IMR-90 (cell line): ENCODE results near the gene FMN1. TPM values are rescaled to one million over a fixed set of nuclear protein-coding genes. Genes with fewer than 3 reads are reported as not detected.

Experiments used
- ATAC-seq: fragments of 200-7000 bp; cut with Tn5 transposase; 2 replicates; pipeline ENCODE4 v1.9.1; 2020; ENCODE audit warnings: low read depth, mild to moderate bottlenecking, moderate library complexity
- BruUV-seq: library from RNA; stranded (reverse); fragments of 400-500 nt; replicated peaks from 2 replicates; lab custom pipeline; 2021; lab: Mats Ljungman, UMichigan
- CTCF ChIA-PET: fragments of 300-600 bp; formaldehyde crosslinking; extraction: SDS; loops from one replicate; lab custom pipeline; 2021; ENCODE audit warnings: antibody characterized with exemption; lab: Yijun Ruan, JAX
- POLR2A ChIA-PET: fragments of 300-600 bp; sonication (Branson Sonifier 250); formaldehyde crosslinking; loops from one replicate; lab custom pipeline; 2022; ENCODE audit warnings: antibody characterized with exemption; ENCODE audit not compliant: unreplicated experiment; lab: Charles Lee
- DNase-seq: peaks from one replicate; pipeline ENCODE4 v3.0.0; 2013
- H2AFZ ChIP-seq: replicated peaks from 2 replicates; pipeline ENCODE3; 2013; ENCODE audit warnings: low read length, mild to moderate bottlenecking; ENCODE audit not compliant: poor library complexity
- H2AK5ac ChIP-seq: 2 replicates; pipeline ENCODE4 v1.6.1; 2013; ENCODE audit warnings: low read depth, low read length, inconsistent platforms
- H2AK9ac ChIP-seq: replicated peaks from 2 replicates; pipeline ENCODE3; 2013; ENCODE audit warnings: mild to moderate bottlenecking, low read depth, low read length, moderate library complexity; ENCODE audit not compliant: poor library complexity
- H2BK120ac ChIP-seq: 2 replicates; pipeline ENCODE4 v1.6.1; 2013; ENCODE audit warnings: low read depth, low read length, inconsistent platforms
- H2BK15ac ChIP-seq: 3 replicates; pipeline ENCODE4 v1.6.1; 2013; ENCODE audit warnings: low read depth, low read length, inconsistent platforms
- H2BK20ac ChIP-seq: 2 replicates; pipeline ENCODE4 v1.6.1; 2013; ENCODE audit warnings: low read depth, mild to moderate bottlenecking, inconsistent platforms, low read length, moderate library complexity
- H2BK5ac ChIP-seq: 2 replicates; pipeline ENCODE4 v1.6.1; 2013; ENCODE audit warnings: mild to moderate bottlenecking, low read depth, low read length, inconsistent platforms; ENCODE audit not compliant: poor library complexity, severe bottlenecking
- H3K14ac ChIP-seq: replicated peaks from 2 replicates; pipeline ENCODE4 v1.6.1; 2013; ENCODE audit warnings: low read depth, low read length, inconsistent platforms
- H3K18ac ChIP-seq: 2 replicates; pipeline ENCODE4 v1.6.1; 2013; ENCODE audit warnings: low read depth, low read length, control low read depth
- H3K23ac ChIP-seq: 2 replicates; pipeline ENCODE4 v1.6.1; 2013; ENCODE audit warnings: low read depth, low read length, inconsistent platforms
- H3K27ac ChIP-seq: 2 replicates; pipeline ENCODE4 v1.5.1; 2013; ENCODE audit warnings: mild to moderate bottlenecking, control low read depth, low read length; ENCODE audit not compliant: insufficient read depth
- H3K27me3 ChIP-seq: 2 replicates; pipeline ENCODE4 v1.6.1; 2013; ENCODE audit warnings: low read length; ENCODE audit not compliant: control insufficient read depth, insufficient read depth
- H3K36me3 ChIP-seq: 2 replicates; pipeline ENCODE4 v1.6.1; 2013; ENCODE audit warnings: low read length, mixed read lengths; ENCODE audit not compliant: control insufficient read depth, insufficient read depth
- H3K4ac ChIP-seq: 2 replicates; pipeline ENCODE4 v1.6.1; 2013; ENCODE audit warnings: low read depth, low read length, inconsistent platforms
- H3K4me1 ChIP-seq: 2 replicates; pipeline ENCODE4 v1.6.1; 2013; ENCODE audit warnings: low read length, mixed read lengths; ENCODE audit not compliant: control insufficient read depth, insufficient read depth
- H3K4me2 ChIP-seq: 2 replicates; pipeline ENCODE4 v1.6.1; 2013; ENCODE audit warnings: low read depth, mild to moderate bottlenecking, control low read depth, low read length, moderate library complexity
- H3K4me3 ChIP-seq: 2 replicates; pipeline ENCODE4 v1.5.1; 2013; ENCODE audit warnings: low read depth, mild to moderate bottlenecking, control low read depth, low read length, moderate library complexity; ENCODE audit not compliant: insufficient read depth
- H3K56ac ChIP-seq: 2 replicates; pipeline ENCODE4 v1.6.1; 2013; ENCODE audit warnings: low read length, inconsistent platforms; ENCODE audit not compliant: insufficient read depth; ENCODE audit errors: extremely low read depth
- H3K79me1 ChIP-seq, 2 experiments: 2 replicates each; pipeline ENCODE4 v1.6.1; 2013; ENCODE audit warnings: low read length in 2 of 2, inconsistent platforms in 1 of 2, low read depth in 1 of 2
- H3K9ac ChIP-seq: 2 replicates; pipeline ENCODE4 v1.6.1; 2013; ENCODE audit warnings: low read depth, low read length, control low read depth
- H3K9me1 ChIP-seq: 2 replicates; pipeline ENCODE4 v1.6.1; 2013; ENCODE audit warnings: low read length, inconsistent platforms; ENCODE audit not compliant: insufficient read depth
- H3K9me3 ChIP-seq: 2 replicates; pipeline ENCODE4 v1.6.1; 2013; ENCODE audit warnings: low read length; ENCODE audit not compliant: control insufficient read depth, insufficient read depth
- H4K20me1 ChIP-seq: 2 replicates; pipeline ENCODE4 v1.6.1; 2013; ENCODE audit warnings: low read length, inconsistent platforms; ENCODE audit not compliant: insufficient read depth
- H4K5ac ChIP-seq: 2 replicates; pipeline ENCODE4 v1.6.1; 2013; ENCODE audit warnings: mild to moderate bottlenecking, low read depth, low read length, control low read depth
- H4K8ac ChIP-seq, 2 experiments: 2 replicates each; pipeline ENCODE4 v1.6.1; 2013; ENCODE audit warnings: low read depth in 2 of 2, low read length in 2 of 2, control low read depth in 1 of 2, inconsistent platforms in 1 of 2
- H4K91ac ChIP-seq: 2 replicates; pipeline ENCODE4 v1.6.1; 2013; ENCODE audit warnings: low read depth, low read length, inconsistent platforms; ENCODE audit not compliant: insufficient read depth
- BHLHE40 ChIP-seq: fragments of 150-350 bp; IDR thresholded peaks from 2 replicates; pipeline ENCODE4 v1.6.1; 2016; ENCODE audit warnings: mild to moderate bottlenecking, low read depth, low read length
- CEBPB ChIP-seq: IDR thresholded peaks from 2 replicates; pipeline ENCODE4 v1.6.1; 2012; ENCODE audit warnings: low read depth, low read length, improper control_type of control experiment
- CHD1 ChIP-seq: IDR thresholded peaks from 2 replicates; pipeline ENCODE4 v1.6.1; 2012; ENCODE audit warnings: low read depth, low read length, improper control_type of control experiment
- ELK1 ChIP-seq: fragments of 150-350 bp; IDR thresholded peaks from 2 replicates; pipeline ENCODE4 v1.6.1; 2016; ENCODE audit warnings: low read depth, mild to moderate bottlenecking, low read length, moderate library complexity, borderline replicate concordance
- FOS ChIP-seq: fragments of 150-350 bp; IDR thresholded peaks from 2 replicates; pipeline ENCODE4 v1.6.1; 2016; ENCODE audit warnings: low read depth, low read length
- MAFK ChIP-seq: IDR thresholded peaks from 2 replicates; pipeline ENCODE4 v1.6.1; 2012; ENCODE audit warnings: low read depth, low read length, improper control_type of control experiment
- MAZ ChIP-seq: IDR thresholded peaks from 2 replicates; pipeline ENCODE4 v1.6.1; 2012; ENCODE audit warnings: low read depth, mild to moderate bottlenecking, low read length, improper control_type of control experiment, moderate library complexity, borderline replicate concordance
- MXI1 ChIP-seq: IDR thresholded peaks from 2 replicates; pipeline ENCODE4 v1.6.1; 2012; ENCODE audit warnings: low read depth, mild to moderate bottlenecking, low read length, moderate library complexity, borderline replicate concordance
- NFE2L2 ChIP-seq: fragments of 150-350 bp; IDR thresholded peaks from 2 replicates; pipeline ENCODE4 v1.6.1; 2016; ENCODE audit warnings: low read depth, mild to moderate bottlenecking, low read length
- POLR2A ChIP-seq: IDR thresholded peaks from 2 replicates; pipeline ENCODE4 v1.6.1; 2012; ENCODE audit warnings: mild to moderate bottlenecking, low read depth, low read length
- RAD21 ChIP-seq: IDR thresholded peaks from 2 replicates; pipeline ENCODE4 v1.6.1; 2012; ENCODE audit warnings: low read length, improper control_type of control experiment
- RCOR1 ChIP-seq: IDR thresholded peaks from 2 replicates; pipeline ENCODE4 v1.6.1; 2012; ENCODE audit warnings: mild to moderate bottlenecking, low read length, improper control_type of control experiment; ENCODE audit not compliant: insufficient replicate concordance
- RFX5 ChIP-seq: IDR thresholded peaks from 2 replicates; pipeline ENCODE4 v1.8.0; 2012; ENCODE audit warnings: low read depth, mild to moderate bottlenecking, low read length, moderate library complexity
- SMC3 ChIP-seq: fragments of 150-350 bp; IDR thresholded peaks from 2 replicates; pipeline ENCODE4 v1.6.1; 2016; ENCODE audit warnings: low read depth, mild to moderate bottlenecking, antibody characterized with exemption, low read length, moderate library complexity
- USF2 ChIP-seq: fragments of 150-350 bp; IDR thresholded peaks from 2 replicates; pipeline ENCODE4 v1.6.1; 2017; ENCODE audit warnings: mild to moderate bottlenecking, antibody characterized with exemption, low read length, low read depth
- WGBS, 2 experiments: methylation state at CpG; one replicate each; pipeline versions ENCODE4 v1.1.5 to v1.1.7; 2013; ENCODE audit warnings: missing lambda C conversion rate in 2 of 2; ENCODE audit not compliant: insufficient read length in 1 of 2; ENCODE audit errors: extremely low coverage in 2 of 2; 5-methylcytosine and 5-hydroxymethylcytosine counted together
- dilution Hi-C: fragments of 300-500 bp; cut with HindIII; formaldehyde crosslinking; loops from one replicate; pipeline ENCODE4 v1.14.3; 2018; ENCODE audit warnings: low sequenced_read_pairs; ENCODE audit not compliant: unreplicated experiment
- in situ Hi-C: fragments of 300-500 bp; cut with MboI; formaldehyde crosslinking; loops from 3 replicates; pipeline ENCODE4 v1.14.3; 2019; ENCODE audit warnings: low sequenced_read_pairs, inconsistent platforms, mixed read lengths
- intact Hi-C: fragments of 100-400 bp; cut with micrococcal nuclease; formaldehyde crosslinking; loops from 2 replicates; pipeline ENCODE4 v1.10.0; 2022
- polyA plus RNA-seq, 3 experiments: library from polyadenylated mRNA; depleted of rRNA; stranded (reverse); fragments of >200 nt; gene quantifications; 2 replicates each; pipeline ENCODE4 v1.2.3, GENCODE V29; 2012; ENCODE audit warnings: low replicate concordance in 1 of 3
- total RNA-seq: library from RNA; depleted of rRNA; stranded (reverse); fragments of >200 nt; gene quantifications from 2 replicates; pipeline ENCODE4 v1.2.3, GENCODE V29; 2012

The FMN1 gene
- total and polyA plus RNA-seq, 2 of the 4 experiments (the other 2 are of a cell fraction) = 7.3 to 17.6 TPM

GRCh38 chr15:32872621-32873283, 321.8 kb downstream of the FMN1 start:
- Histone ChIP-seq H3K9me3 (no peaks in the 10 kb centered on the region), H2BK20ac (peak overlapping the region; percentile 98), H3K79me1 (peaks cover 22 to 59% of the 10 kb centered on the region in 2 experiments), H2AK5ac (peak overlapping the region; percentile 74; the same call in 1 of the 2 replicates), H2BK120ac (peak overlapping the region; percentile 100), H3K9me1 (peaks cover 16% of the 10 kb centered on the region), H3K4me3 (no peak overlapping the region), H3K36me3 (no peaks in the 10 kb centered on the region), H3K23ac (peak overlapping the region; percentile 95), H2AK9ac (peak overlapping the region; percentile 12), H3K4me2 (no peak overlapping the region), H3K9ac (peak overlapping the region; percentile 62; the same call in 1 of the 2 replicates), H4K5ac (peak overlapping the region; percentile 95; the same call in 1 of the 2 replicates), H3K56ac (peak overlapping the region; percentile 97), H4K91ac (peak overlapping the region; percentile 100), H3K4me1 (peaks cover 31% of the 10 kb centered on the region), H3K18ac (peak overlapping the region; percentile 100), H3K27ac (peak overlapping the region; percentile 100), H3K27me3 (no peaks in the 10 kb centered on the region), H4K20me1 (no peaks in the 10 kb centered on the region), H2AFZ (no peak overlapping the region), H3K4ac (peak overlapping the region; percentile 100), H2BK15ac (peak overlapping the region; percentile 97; the same call in 2 of the 3 replicates), H3K14ac (peak overlapping the region; percentile 94), H2BK5ac (peak overlapping the region; percentile 100), H4K8ac (peak overlapping the region; percentile 98 to 99)
- peak; percentile 96 for DNase-seq
- WGBS, 2 experiments = no CpG with 5 or more reads among the region's 5 CpGs
- ChIA-PET POLR2A (no interaction called here), CTCF (interaction anchor here (0.6 to 2.0 kb wide), 5 partner anchors 9 to 216 kb away, joined by 3 to 6 read pairs (median 3); no protein-coding TSS in a partner anchor)
- intact Hi-C loops (loop anchor here (2.0 to 5.0 kb wide), 2 partner anchors 114 to 155 kb away; partner anchors contain the start of gene GREM1), dilution Hi-C loops (no loop called here), in situ Hi-C loops (no loop called here)
- BruUV-seq = no TSS peak
- ATAC-seq = peak; percentile 33
- TF ChIP-seq MXI1 (no peak), POLR2A (peak; percentile 18; the same call in 1 of the 2 replicates), CEBPB (peak; percentile 71), RFX5 (no peak), FOS (peak; percentile 45; the same call in 1 of the 2 replicates), MAFK (no peak), USF2 (no peak), MAZ (no peak), CHD1 (no peak), RAD21 (0 out of 2 replicates have a peak, but pooled peaks have one; percentile 6), NFE2L2 (no peak), BHLHE40 (no peak), SMC3 (no peak), ELK1 (no peak), RCOR1 (peak; percentile 97)
